Neuronal stem cell (in vitro differentiated cells): ENCODE measurements around the gene OIT3.
A peak's percentile ranks its signal among the peaks of the same experiment; 100 is the strongest.
"Not testable (repeated sequence)": the region's sequence is repeated elsewhere in the genome, so short reads cannot be mapped to it uniquely, and the experiment has no call there.

Source experiments
- DNase-seq: peaks from one replicate; pipeline ENCODE4 v3.0.0-alpha.2; 2013; ENCODE audit warnings: low spot score
- H2AFZ ChIP-seq: one replicate; pipeline ENCODE4 v1.6.1; 2013; ENCODE audit warnings: mild to moderate bottlenecking, low read length, inconsistent platforms
- H2AK5ac ChIP-seq: 2 replicates; pipeline ENCODE4 v1.6.1; 2013; ENCODE audit warnings: low read depth, mild to moderate bottlenecking, inconsistent platforms, low read length, moderate library complexity, mixed read lengths
- H2BK120ac ChIP-seq: 2 replicates; pipeline ENCODE4 v1.6.1; 2013; ENCODE audit warnings: low read depth, mild to moderate bottlenecking, inconsistent platforms, low read length, moderate library complexity, mixed read lengths
- H2BK12ac ChIP-seq: one replicate; pipeline ENCODE4 v1.6.1; 2013; ENCODE audit warnings: low read length, inconsistent platforms
- H2BK15ac ChIP-seq: 2 replicates; pipeline ENCODE4 v1.6.1; 2013; ENCODE audit warnings: mild to moderate bottlenecking, low read length, inconsistent platforms, mixed read lengths
- H2BK5ac ChIP-seq: one replicate; pipeline ENCODE4 v1.6.1; 2013; ENCODE audit warnings: inconsistent platforms, mild to moderate bottlenecking, low read length, moderate library complexity
- H3K14ac ChIP-seq: one replicate; pipeline ENCODE4 v1.6.1; 2013; ENCODE audit warnings: low read length, inconsistent platforms
- H3K18ac ChIP-seq: 2 replicates; pipeline ENCODE4 v1.6.1; 2013; ENCODE audit warnings: low read length, inconsistent platforms
- H3K23ac ChIP-seq: 2 replicates; pipeline ENCODE4 v1.6.1; 2013; ENCODE audit warnings: low read depth, mild to moderate bottlenecking, mixed read lengths, low read length, inconsistent platforms; ENCODE audit not compliant: poor library complexity
- H3K27ac ChIP-seq: replicated peaks from 3 replicates; pipeline ENCODE4 v1.5.1; 2013; ENCODE audit warnings: low read length, inconsistent platforms
- H3K27me3 ChIP-seq, 3 experiments: 2 replicates each; pipeline ENCODE4 v1.6.1; 2013; ENCODE audit warnings: low read length in 3 of 3, mild to moderate bottlenecking in 2 of 3, inconsistent platforms in 1 of 3, low read depth in 1 of 3, mixed read lengths in 1 of 3, moderate library complexity in 1 of 3; ENCODE audit not compliant: control insufficient read depth in 3 of 3, insufficient read depth in 3 of 3
- H3K36me3 ChIP-seq, 2 donors: replicated peaks in 1 of 2; 2 replicates each; pipeline ENCODE4 v1.6.1; 2013; ENCODE audit warnings: low read length in 2 of 2; ENCODE audit not compliant: control insufficient read depth in 2 of 2, insufficient read depth in 2 of 2
- H3K4ac ChIP-seq: 2 replicates; pipeline ENCODE4 v1.6.1; 2013; ENCODE audit warnings: inconsistent platforms, mild to moderate bottlenecking, low read length, moderate library complexity
- H3K4me1 ChIP-seq, 2 donors: 1 replicate in 1 of 2; 2 replicates in 1 of 2; pipeline ENCODE4 v1.6.1; 2013; ENCODE audit warnings: low read length in 2 of 2, low read depth in 1 of 2; ENCODE audit not compliant: control insufficient read depth in 2 of 2, insufficient read depth in 1 of 2
- H3K4me2 ChIP-seq: one replicate; pipeline ENCODE4 v1.6.1; 2013; ENCODE audit warnings: mild to moderate bottlenecking, low read length, inconsistent platforms; ENCODE audit not compliant: insufficient read depth, poor library complexity, severe bottlenecking
- H3K4me3 ChIP-seq, 2 donors: 2 replicates each; pipeline ENCODE4 v1.5.1; 2013; ENCODE audit warnings: low read length in 2 of 2, mild to moderate bottlenecking in 2 of 2, inconsistent platforms in 1 of 2, moderate library complexity in 1 of 2
- H3K79me1 ChIP-seq: one replicate; pipeline ENCODE4 v1.6.1; 2013; ENCODE audit warnings: low read depth, mild to moderate bottlenecking, inconsistent platforms, low read length, moderate library complexity
- H3K9ac ChIP-seq: one replicate; pipeline ENCODE4 v1.6.1; 2013; ENCODE audit warnings: mild to moderate bottlenecking, low read depth, low read length, inconsistent platforms; ENCODE audit not compliant: poor library complexity
- H3K9me3 ChIP-seq, 2 donors: replicated peaks in 1 of 2; 2 replicates each; pipeline versions ENCODE3 to v1.6.1; 2013; ENCODE audit warnings: low read length in 2 of 2, mild to moderate bottlenecking in 2 of 2, inconsistent platforms in 1 of 2, low read depth in 1 of 2, mixed read lengths in 1 of 2, moderate library complexity in 1 of 2; ENCODE audit not compliant: control insufficient read depth in 2 of 2, insufficient read depth in 1 of 2
- H4K8ac ChIP-seq: one replicate; pipeline ENCODE4 v1.6.1; 2013; ENCODE audit warnings: low read depth, mild to moderate bottlenecking, inconsistent platforms, low read length, moderate library complexity
- H4K91ac ChIP-seq: one replicate; pipeline ENCODE4 v1.6.1; 2013; ENCODE audit warnings: low read length, low read depth, mild to moderate bottlenecking, inconsistent platforms; ENCODE audit not compliant: poor library complexity
- WGBS, 2 donors: extraction: QIAGEN DNeasy Blood & Tissue Kit; methylation state at CpG; one replicate each; pipeline ENCODE4 v1.1.7; 2013; ENCODE audit warnings: missing lambda C conversion rate in 2 of 2, mixed read lengths in 1 of 2; ENCODE audit not compliant: insufficient read length in 2 of 2, insufficient replicate concordance in 1 of 2; ENCODE audit errors: extremely low coverage in 2 of 2; 5-methylcytosine and 5-hydroxymethylcytosine counted together

OIT3 gene

DNA sequence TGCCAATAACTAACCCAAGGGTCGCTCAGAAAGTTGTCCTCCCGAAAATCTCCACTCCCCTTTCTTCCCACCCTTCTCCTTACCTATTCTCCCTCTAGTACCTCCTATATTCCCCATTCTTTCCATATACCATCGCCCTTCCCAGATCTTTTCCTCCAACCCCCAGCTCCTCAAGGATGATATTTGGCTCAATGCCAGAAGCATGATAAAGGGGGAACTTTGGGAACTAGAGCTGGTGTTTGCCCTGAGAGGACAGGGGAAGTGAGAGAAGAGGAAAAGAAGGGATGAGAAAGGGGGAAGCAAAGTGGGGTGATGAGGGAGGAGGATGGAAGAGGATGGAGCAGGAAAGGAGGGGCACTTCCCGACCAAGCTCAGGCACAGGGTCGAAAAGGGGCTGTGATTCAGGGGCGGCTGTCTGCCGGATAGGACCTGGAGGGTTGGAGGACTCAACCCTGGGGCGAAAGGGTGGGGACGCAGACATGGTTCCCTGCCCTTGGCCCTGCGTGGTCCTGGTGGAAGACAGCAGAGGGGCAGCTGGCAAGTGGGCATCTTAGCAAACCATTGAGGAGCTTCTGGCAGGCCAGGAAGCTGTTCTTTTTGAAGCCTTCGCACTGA lies 1.8 kb downstream of the OIT3 start:
- Histone ChIP-seq H3K9ac (no peak overlapping the region), H3K36me3 (no peaks in the 10 kb centered on the region), H3K4ac (no peak overlapping the region), H3K27me3 (peaks cover 0 to 5% (median 0%) of the 10 kb centered on the region in 3 experiments), H2BK12ac (no peak overlapping the region), H2AK5ac (no peak overlapping the region), H2BK5ac (no peak overlapping the region), H3K9me3 (no peaks in the 10 kb centered on the region), H4K8ac (no peak overlapping the region), H3K27ac (no peak overlapping the region), H3K79me1 (no peaks in the 10 kb centered on the region), H2BK15ac (no peak overlapping the region), H2AFZ (peak overlapping the region; percentile 29), H3K18ac (peak overlapping the region; percentile 7), H2BK120ac (no peak overlapping the region), H3K4me3 (no peak overlapping the region), H3K23ac (no peak overlapping the region), H3K4me1 (peaks cover 0 to 2% of the 10 kb centered on the region in 2 donors), H4K91ac (no peak overlapping the region), H3K14ac (no peak overlapping the region), H3K4me2 (no peak overlapping the region)
- DNase-seq: no peak
- 100% methylated on average over 1 of the region's 11 CpGs for WGBS, 2 donors

DNA sequence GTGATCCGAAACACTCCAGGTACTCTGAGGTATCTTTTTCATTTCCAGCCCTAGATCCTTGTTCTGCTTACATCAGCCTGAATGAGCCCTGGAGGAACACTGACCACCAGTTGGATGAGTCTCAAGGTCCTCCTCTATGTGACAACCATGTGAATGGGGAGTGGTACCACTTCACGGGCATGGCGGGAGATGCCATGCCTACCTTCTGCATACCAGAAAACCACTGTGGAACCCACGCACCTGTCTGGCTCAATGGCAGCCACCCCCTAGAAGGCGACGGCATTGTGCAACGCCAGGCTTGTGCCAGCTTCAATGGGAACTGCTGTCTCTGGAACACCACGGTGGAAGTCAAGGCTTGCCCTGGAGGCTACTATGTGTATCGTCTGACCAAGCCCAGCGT lies 5.1 kb downstream of the OIT3 start:
- no peaks in the 10 kb centered on the region for H3K36me3 ChIP-seq
- no peak overlapping the region for H3K9ac ChIP-seq
- no peak overlapping the region for H3K18ac ChIP-seq
- no peak overlapping the region for H3K4me3 ChIP-seq
- H2AFZ ChIP-seq: no peak overlapping the region
- no peak overlapping the region for H3K4me2 ChIP-seq
- no peak for DNase-seq
- no peak overlapping the region for H4K8ac ChIP-seq
- no peak overlapping the region for H2BK120ac ChIP-seq
- no peak overlapping the region for H3K14ac ChIP-seq
- H3K79me1 ChIP-seq: no peaks in the 10 kb centered on the region
- H2BK15ac ChIP-seq: no peak overlapping the region
- H3K4me1 ChIP-seq: no peaks in the 10 kb centered on the region
- H3K23ac ChIP-seq: peak overlapping the region; percentile 8
- no peaks in the 10 kb centered on the region for H3K9me3 ChIP-seq
- no CpG with 5 or more reads among the region's 10 CpGs for WGBS, 2 donors
- no peak overlapping the region for H4K91ac ChIP-seq
- H2BK5ac ChIP-seq: no peak overlapping the region
- peaks cover 0 to 5% (median 0%) of the 10 kb centered on the region in 3 experiments for H3K27me3 ChIP-seq
- H3K27ac ChIP-seq: no peak overlapping the region
- no peak overlapping the region for H2AK5ac ChIP-seq
- H2BK12ac ChIP-seq: no peak overlapping the region
- no peak overlapping the region for H3K4ac ChIP-seq

DNA sequence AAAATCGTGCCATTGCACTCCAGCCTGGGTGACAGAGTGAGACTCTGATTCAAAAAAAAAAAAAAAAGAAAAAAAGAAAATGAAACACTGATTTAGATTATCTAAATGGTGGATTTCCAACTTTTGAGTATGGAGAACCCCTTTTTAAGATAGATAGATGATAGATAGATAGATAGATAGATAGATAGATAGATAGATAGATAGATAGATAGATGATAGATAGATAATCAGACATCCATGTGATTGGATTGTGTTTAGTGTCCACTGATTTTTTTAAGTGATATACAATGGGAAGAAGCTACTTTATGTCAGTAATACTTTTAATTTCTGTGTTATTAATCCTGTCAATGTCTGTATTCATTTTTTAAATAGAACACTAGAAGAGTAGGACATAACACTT lies 6.0 kb downstream of the OIT3 start:
- Histone ChIP-seq H2AFZ (no peak overlapping the region), H4K8ac (no peak overlapping the region), H2AK5ac (no peak overlapping the region), H3K27me3 (peaks cover 0 to 5% (median 0%) of the 10 kb centered on the region in 3 experiments), H3K27ac (no peak overlapping the region), H3K4me3 (no peak overlapping the region), H2BK15ac (no peak overlapping the region), H2BK120ac (no peak overlapping the region), H3K18ac (no peak overlapping the region), H3K4me2 (no peak overlapping the region), H3K4ac (no peak overlapping the region), H2BK5ac (no peak overlapping the region), H3K23ac (no peak overlapping the region), H3K9ac (no peak overlapping the region), H3K79me1 (no peaks in the 10 kb centered on the region), H2BK12ac (no peak overlapping the region), H3K9me3 (no peaks in the 10 kb centered on the region), H3K36me3 (no peaks in the 10 kb centered on the region), H4K91ac (no peak overlapping the region), H3K4me1 (no peaks in the 10 kb centered on the region), H3K14ac (no peak overlapping the region)
- no CpG with 5 or more reads among the region's 1 CpG for WGBS, 2 donors
- no peak for DNase-seq

DNA sequence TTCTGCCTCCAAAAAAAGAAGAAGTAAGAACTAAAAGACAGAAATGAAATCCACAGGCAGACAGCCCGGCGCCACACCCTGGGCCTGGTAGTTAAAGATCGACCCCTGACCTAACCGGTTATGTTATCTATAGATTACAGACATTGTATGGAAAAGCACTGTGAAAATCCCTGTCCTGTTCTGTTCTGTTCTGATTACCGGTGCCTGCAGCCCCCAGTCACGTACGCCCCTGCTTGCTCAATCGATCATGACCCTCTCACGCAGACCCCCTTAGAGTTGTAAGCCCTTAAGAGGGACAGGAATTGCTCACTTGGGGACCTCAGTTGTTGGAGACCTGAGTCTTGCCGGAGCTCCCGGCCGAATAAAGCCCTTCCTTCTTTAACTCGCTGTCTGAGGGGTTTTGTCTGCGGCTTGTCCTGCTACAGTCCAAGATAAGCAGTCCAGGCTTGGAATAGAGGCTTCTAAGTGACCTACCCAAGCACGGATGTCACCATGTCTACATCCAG lies 10.5 kb downstream of the OIT3 start:
- H3K9me3 ChIP-seq, H2BK12ac ChIP-seq, H4K8ac ChIP-seq, H2AFZ ChIP-seq, H2BK120ac ChIP-seq, H2BK15ac ChIP-seq, H3K79me1 ChIP-seq, H3K4me3 ChIP-seq, H3K27me3 ChIP-seq, DNase-seq, H4K91ac ChIP-seq, H3K4me2 ChIP-seq, H3K18ac ChIP-seq, H3K14ac ChIP-seq, H3K9ac ChIP-seq, H2AK5ac ChIP-seq, H3K27ac ChIP-seq, H2BK5ac ChIP-seq, H3K23ac ChIP-seq, H3K36me3 ChIP-seq, H3K4me1 ChIP-seq, H3K4ac ChIP-seq: not testable (repeated sequence)
- no CpG with 5 or more reads among the region's 15 CpGs for WGBS, 2 donors
